Neural cell (in vitro differentiated cells): Measurements from ENCODE around the gene UNC13B. TPM values are rescaled to one million over a fixed set of nuclear protein-coding genes. Genes with fewer than 3 reads are reported as not detected.

Experiments used
- H2AFZ ChIP-seq: fragments of 200-600, 300-800 bp; sonication (generic), shearing (Covaris generic); 2 replicates; pipeline ENCODE4 v1.6.0; 2014; ENCODE audit warnings: low read depth, mild to moderate bottlenecking, antibody characterized with exemption, low read length, moderate library complexity
- H3F3A ChIP-seq: fragments of 200-600 bp; shearing (Covaris generic); 2 replicates; pipeline ENCODE4 v1.6.1; 2016; ENCODE audit warnings: mild to moderate bottlenecking, moderate library complexity, mixed read lengths, antibody characterized with exemption, low read length; ENCODE audit not compliant: insufficient read depth, poor library complexity, severe bottlenecking
- H3K27ac ChIP-seq: fragments of 200-600, 300-800 bp; sonication (generic), shearing (Covaris generic); 2 replicates; pipeline ENCODE4 v1.5.1; 2014; ENCODE audit warnings: mild to moderate bottlenecking, low read length, moderate library complexity
- H3K27me3 ChIP-seq: fragments of 300-800, 200-600 bp; sonication (generic), shearing (Covaris generic); 2 replicates; pipeline ENCODE4 v1.6.0; 2014; ENCODE audit warnings: mild to moderate bottlenecking, low read depth, low read length, moderate library complexity; ENCODE audit not compliant: insufficient read depth
- H3K36me3 ChIP-seq: fragments of 300-800, 200-600 bp; sonication (generic), shearing (Covaris generic); 2 replicates; pipeline ENCODE4 v1.5.1; 2014; ENCODE audit warnings: mild to moderate bottlenecking, antibody characterized with exemption, low read length, moderate library complexity; ENCODE audit not compliant: insufficient read depth
- H3K4me2 ChIP-seq: fragments of 300-800, 200-600 bp; sonication (generic), shearing (Covaris generic); 2 replicates; pipeline ENCODE4 v1.6.0; 2014; ENCODE audit warnings: mild to moderate bottlenecking, low read length
- H3K4me3 ChIP-seq: fragments of 300-800, 200-600 bp; sonication (generic), shearing (Covaris generic); 2 replicates; pipeline ENCODE4 v1.5.1; 2014; ENCODE audit warnings: mild to moderate bottlenecking, low read length, moderate library complexity
- H3K79me2 ChIP-seq: fragments of 200-600 bp; shearing (Covaris generic); replicated peaks from 2 replicates; pipeline ENCODE4 v1.6.0; 2014; ENCODE audit warnings: mild to moderate bottlenecking, low read length, moderate library complexity; ENCODE audit not compliant: insufficient read depth
- H3K9ac ChIP-seq: fragments of 300-800, 200-600 bp; sonication (generic), shearing (Covaris generic); 2 replicates; pipeline ENCODE4 v1.6.1; 2016; ENCODE audit warnings: mild to moderate bottlenecking, low read length, mixed read lengths
- H3K9me2 ChIP-seq: fragments of 200-600 bp; shearing (Covaris generic); 2 replicates; pipeline ENCODE4 v1.6.1; 2016; ENCODE audit warnings: mild to moderate bottlenecking, low read length, mixed read lengths; ENCODE audit not compliant: insufficient read depth
- H3K9me3 ChIP-seq: fragments of 200-600, 300-800 bp; sonication (generic), shearing (Covaris generic); 2 replicates; pipeline ENCODE4 v1.6.1; 2016; ENCODE audit warnings: mild to moderate bottlenecking, mixed run types, low read length, moderate library complexity, mixed read lengths
- H4K20me1 ChIP-seq: fragments of 200-600 bp; shearing (Covaris generic); 2 replicates; pipeline ENCODE4 v1.6.1; 2016; ENCODE audit warnings: mild to moderate bottlenecking, mixed run types; ENCODE audit not compliant: insufficient read depth
- CTCF ChIP-seq: fragments of 450-650 bp; IDR thresholded peaks from 2 replicates; pipeline ENCODE4 v1.5.1; 2014; ENCODE audit warnings: antibody characterized with exemption, mild to moderate bottlenecking, moderate library complexity; ENCODE audit not compliant: poor library complexity, severe bottlenecking
- EP300 ChIP-seq: fragments of 450-650 bp; conservative IDR thresholded peaks from 2 replicates; pipeline ENCODE4 v1.6.1; 2014; ENCODE audit warnings: antibody characterized with exemption, mild to moderate bottlenecking, moderate library complexity; ENCODE audit not compliant: poor library complexity, severe bottlenecking
- EZH2 ChIP-seq: fragments of 200-600, 300-800 bp; shearing (Covaris generic), sonication (generic); IDR thresholded peaks from 2 replicates; pipeline ENCODE4 v1.6.1; 2014; ENCODE audit warnings: antibody characterized with exemption, low read length, borderline replicate concordance, mild to moderate bottlenecking; ENCODE audit not compliant: insufficient read depth, poor library complexity, severe bottlenecking
- MXI1 ChIP-seq: fragments of 450-650 bp; conservative IDR thresholded peaks from 2 replicates; pipeline ENCODE4 v1.6.1; 2014; ENCODE audit warnings: antibody characterized with exemption, mild to moderate bottlenecking; ENCODE audit not compliant: poor library complexity, severe bottlenecking
- POLR2AphosphoS5 ChIP-seq: IDR thresholded peaks from 2 replicates; pipeline ENCODE4 v1.6.1; 2012
- RAD21 ChIP-seq: fragments of 450-650 bp; conservative IDR thresholded peaks from 2 replicates; pipeline ENCODE4 v1.6.1; 2014; ENCODE audit warnings: antibody characterized with exemption, mild to moderate bottlenecking, moderate library complexity
- REST ChIP-seq: IDR thresholded peaks from 2 replicates; pipeline ENCODE4 v1.6.1; 2012; ENCODE audit warnings: borderline replicate concordance
- SMC3 ChIP-seq: fragments of 450-650 bp; conservative IDR thresholded peaks from 2 replicates; pipeline ENCODE4 v1.6.1; 2014; ENCODE audit warnings: antibody characterized with exemption, mild to moderate bottlenecking, moderate library complexity; ENCODE audit not compliant: poor library complexity
- TAF1 ChIP-seq: IDR thresholded peaks from 2 replicates; pipeline ENCODE4 v1.6.1; 2012; ENCODE audit warnings: low read depth
- polyA plus RNA-seq: library from polyadenylated mRNA; depleted of rRNA; stranded (reverse); fragments of >200 nt; gene quantifications from 2 replicates; pipeline ENCODE4 v1.2.3, GENCODE V29; 2014

Gene UNC13B
- polyA plus RNA-seq, 1 donor from 2014 or later = 37.2 TPM

- Histone ChIP-seq H3K9me2 (no peaks in the 10 kb centered on the region), H3K79me2 (no peaks in the 10 kb centered on the region), H3K4me2 (no peak overlapping the region), H2AFZ (no peak overlapping the region), H4K20me1 (no peaks in the 10 kb centered on the region), H3K9me3 (no peaks in the 10 kb centered on the region), H3K36me3 (no peaks in the 10 kb centered on the region), H3K4me3 (no peak overlapping the region), H3K9ac (no peak overlapping the region), H3F3A (no peaks in the 10 kb centered on the region), H3K27ac (no peak overlapping the region), H3K27me3 (no peaks in the 10 kb centered on the region)
- TF ChIP-seq RAD21 (no peak), CTCF (no peak), EP300 (no peak), POLR2AphosphoS5 (no peak), TAF1 (no peak), MXI1 (no peak), EZH2 (no peak), REST (no peak), SMC3 (no peak)
These were observed 290.7 kb downstream of the UNC13B start for GRCh38 chr9:35452481-35452880.

GRCh38 chr9:35453786-35454185, 292.0 kb downstream of the UNC13B start:
- Histone ChIP-seq H3K27ac (no peak overlapping the region), H3K4me2 (no peak overlapping the region), H3K9ac (no peak overlapping the region), H3F3A (no peaks in the 10 kb centered on the region), H3K79me2 (no peaks in the 10 kb centered on the region), H3K9me2 (no peaks in the 10 kb centered on the region), H3K27me3 (no peaks in the 10 kb centered on the region), H3K4me3 (no peak overlapping the region), H3K36me3 (no peaks in the 10 kb centered on the region), H4K20me1 (no peaks in the 10 kb centered on the region), H3K9me3 (no peaks in the 10 kb centered on the region), H2AFZ (no peak overlapping the region)
- TF ChIP-seq CTCF (no peak), POLR2AphosphoS5 (no peak), MXI1 (no peak), REST (no peak), EZH2 (no peak), TAF1 (no peak)
